ENCODE measurements around the gene IL31RA.
"Not testable (repeated sequence)": the region's sequence is repeated elsewhere in the genome, so short reads cannot be mapped to it uniquely, and the experiment has no call there.

IL31RA gene

DNA sequence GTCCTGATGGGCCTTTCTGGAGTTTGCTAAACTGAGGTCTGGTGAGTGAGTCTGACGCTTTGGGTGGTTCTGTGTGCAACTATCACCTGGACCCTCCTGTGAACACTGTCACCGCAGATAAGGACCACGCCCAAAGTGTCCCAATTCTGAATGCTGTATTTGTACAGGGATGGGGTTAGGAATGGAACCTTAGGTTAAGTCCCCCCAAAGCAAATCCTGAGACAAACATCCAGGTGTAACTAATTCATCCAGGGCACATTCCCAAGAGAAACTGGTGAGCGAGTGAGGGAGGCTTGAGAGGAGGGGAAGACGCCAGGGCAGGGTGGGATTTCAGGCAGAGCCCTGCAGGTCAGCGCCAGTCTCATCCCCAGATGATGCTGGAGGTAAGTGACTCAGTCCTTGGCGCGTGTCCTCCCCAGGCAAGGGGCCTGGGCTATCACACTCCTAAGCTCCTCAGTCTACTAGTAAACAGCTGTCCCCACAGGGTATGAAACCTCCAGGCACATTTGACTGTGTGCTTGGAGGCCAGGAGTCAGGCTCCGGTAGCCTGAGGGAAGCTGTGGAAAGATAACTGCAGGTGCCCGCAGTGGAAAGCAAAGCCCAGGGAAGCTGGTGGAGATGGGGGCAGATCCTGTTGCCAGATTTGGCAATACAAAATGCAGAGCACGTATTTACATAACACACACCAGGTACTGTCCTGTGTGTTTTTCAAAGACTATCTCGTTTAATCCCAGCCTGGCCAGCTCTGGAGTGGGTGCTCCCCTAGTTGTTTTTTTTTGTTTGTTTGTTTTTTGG lies 76.9 kb downstream of the IL31RA start:
- no peak for DNase-seq

DNA sequence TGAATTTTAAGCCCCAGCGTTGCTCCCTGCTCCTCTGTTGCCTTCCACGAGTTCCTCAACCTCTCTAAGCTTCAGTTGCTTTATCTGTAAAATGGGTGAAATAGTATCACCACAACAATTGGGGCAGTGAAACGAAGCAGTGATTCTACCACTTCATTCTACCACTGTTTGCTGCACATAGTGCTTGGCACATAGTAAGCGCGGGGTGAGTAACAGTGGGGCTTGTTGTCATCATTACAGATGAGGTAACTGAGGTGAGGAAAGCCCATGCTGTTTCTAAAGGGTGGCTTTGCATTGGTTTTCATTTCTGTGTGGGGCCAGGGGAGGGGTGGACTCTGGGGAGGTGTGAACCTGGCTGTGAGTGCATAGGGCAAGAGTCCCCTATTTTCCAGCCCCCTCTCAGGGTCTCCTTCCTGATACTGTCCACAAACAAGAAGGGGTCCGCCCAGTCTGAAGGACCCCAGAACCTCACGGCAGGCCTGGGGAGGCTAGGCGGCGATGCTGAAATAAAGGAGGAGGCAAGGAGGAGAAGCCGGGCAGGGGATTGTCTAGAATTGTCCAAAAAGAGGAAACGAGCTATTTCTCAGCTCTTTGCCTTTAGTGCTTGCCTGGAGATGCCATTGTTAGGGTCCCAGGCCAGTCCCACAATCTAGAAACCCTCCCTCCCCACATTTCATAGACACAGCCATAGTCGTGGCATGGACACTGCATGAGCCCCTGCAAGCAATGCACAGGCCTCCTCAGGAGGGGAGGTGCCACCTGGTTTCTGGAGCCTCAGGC lies 78.1 kb downstream of the IL31RA start:
- no peak for DNase-seq

GRCh38 chr5:55932700-55933099 lies 81.5 kb downstream of the IL31RA start:
- DNase-seq = no peak

- no peak for DNase-seq
Measured at GRCh38 chr5:55933377-55934114, 82.4 kb downstream of the IL31RA start.

- DNase-seq = no peak
Measured at GRCh38 chr5:55934115-55934613, 83.0 kb downstream of the IL31RA start.

DNA sequence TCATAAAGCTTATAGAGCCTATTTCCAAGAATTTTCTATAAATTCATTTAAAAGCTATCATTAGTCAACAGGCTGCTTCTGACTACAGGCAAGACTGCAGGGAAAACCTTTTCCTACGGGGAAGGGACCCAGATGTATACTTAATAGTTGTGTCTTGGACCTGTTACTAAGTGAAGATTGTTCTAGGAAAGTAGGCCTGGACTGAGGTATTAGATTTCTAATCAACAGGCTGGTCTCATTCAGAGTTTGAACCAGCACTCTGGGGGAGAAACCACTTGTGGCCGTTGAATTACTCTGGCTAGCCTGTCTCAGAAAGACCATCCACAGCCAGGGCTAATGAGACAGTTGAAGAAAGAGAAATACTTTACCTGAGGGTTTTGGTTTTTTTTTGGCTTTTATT lies 83.6 kb downstream of the IL31RA start:
- DNase-seq = no peak

DNA sequence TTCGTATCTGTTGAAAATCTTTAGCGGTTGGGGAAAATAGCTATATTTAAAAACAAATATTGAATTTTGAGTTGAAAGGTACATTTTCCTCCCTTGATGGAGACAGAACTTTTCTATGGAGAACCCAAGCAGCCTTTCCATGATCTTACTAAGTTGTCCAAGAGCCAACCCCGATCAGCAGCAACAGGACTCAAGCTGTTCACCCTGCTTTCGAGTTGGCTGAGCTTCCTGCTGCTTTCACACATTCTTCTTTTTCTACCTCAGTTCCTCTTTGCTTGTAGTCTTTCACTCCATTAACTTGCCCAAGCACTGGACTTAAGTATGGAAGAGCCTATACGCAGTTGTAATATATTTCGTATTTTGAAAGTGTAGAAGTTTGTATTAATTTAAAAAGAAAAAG lies 84.2 kb downstream of the IL31RA start:
- DNase-seq = no peak

DNA sequence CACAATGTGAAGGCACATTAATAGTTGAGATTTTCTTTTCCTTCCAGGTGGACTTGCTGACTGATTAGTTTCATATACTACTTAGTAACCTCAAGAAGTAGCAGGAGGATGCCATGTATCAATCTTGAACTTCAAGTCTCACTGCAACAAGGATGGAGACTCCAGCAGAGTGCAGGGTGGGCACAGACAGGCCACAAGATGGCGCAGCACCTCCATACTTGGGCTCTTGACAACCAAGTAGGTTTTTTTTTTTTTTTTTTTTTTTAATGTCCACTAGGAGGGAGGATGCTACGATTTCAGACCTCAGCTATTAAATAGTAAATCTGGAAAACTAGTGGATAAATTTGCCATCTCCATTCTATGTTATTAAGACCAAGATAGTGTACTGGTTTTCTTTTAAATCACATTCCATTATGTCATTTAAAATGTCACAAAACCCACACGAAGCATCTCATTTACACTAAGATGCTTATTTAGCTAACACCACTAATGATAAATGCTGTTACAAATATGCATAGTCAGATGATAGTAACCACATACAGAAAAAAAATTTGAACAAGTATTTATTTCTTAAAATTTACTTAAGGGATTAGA lies 85.0 kb downstream of the IL31RA start:
- DNase-seq = peak; percentile 76

DNA sequence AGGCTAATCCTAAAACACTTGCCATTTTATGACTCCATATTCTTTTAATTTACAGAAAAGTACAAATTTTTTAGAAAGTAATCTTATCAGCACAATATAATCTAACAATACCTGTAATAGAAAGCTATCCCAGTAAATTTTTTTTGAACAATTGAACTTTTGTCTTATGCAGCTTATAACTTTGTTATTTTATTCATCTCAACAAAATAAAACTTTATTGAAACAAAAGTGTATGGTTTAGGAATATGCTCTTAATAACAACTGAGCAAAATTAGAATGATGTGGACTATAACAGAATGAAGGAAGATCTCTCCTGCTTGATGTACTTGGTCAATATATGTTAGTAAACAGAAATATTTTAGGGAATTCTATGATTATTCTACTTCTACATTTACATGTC lies 86.4 kb downstream of the IL31RA start:
- DNase-seq = not testable (repeated sequence)

- not testable (repeated sequence) for DNase-seq
Measured at GRCh38 chr5:55941154-55941553, 90.0 kb downstream of the IL31RA start.

DNA sequence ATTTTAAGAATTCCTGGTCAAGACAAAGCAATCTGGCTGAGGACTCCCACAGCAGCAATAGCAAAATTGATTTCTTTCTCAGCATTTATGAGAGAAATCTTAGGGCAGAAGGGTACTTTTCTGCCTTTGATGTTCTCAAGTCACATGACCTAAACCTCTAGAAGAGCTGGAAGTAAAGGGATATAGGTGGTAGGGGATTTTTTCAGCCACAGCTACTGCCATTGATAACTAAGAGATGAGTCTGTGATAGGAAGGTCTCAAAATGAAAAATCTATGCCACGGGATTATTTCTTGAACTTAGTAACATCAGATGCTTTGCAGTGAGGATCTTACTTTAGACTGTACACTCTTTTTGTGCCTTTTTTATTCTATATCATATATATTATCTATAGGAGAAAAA lies 108.1 kb downstream of the IL31RA start:
- no peak for DNase-seq

GRCh38 chr5:55960779-55961178 lies 109.6 kb downstream of the IL31RA start:
- no peak for DNase-seq

DNA sequence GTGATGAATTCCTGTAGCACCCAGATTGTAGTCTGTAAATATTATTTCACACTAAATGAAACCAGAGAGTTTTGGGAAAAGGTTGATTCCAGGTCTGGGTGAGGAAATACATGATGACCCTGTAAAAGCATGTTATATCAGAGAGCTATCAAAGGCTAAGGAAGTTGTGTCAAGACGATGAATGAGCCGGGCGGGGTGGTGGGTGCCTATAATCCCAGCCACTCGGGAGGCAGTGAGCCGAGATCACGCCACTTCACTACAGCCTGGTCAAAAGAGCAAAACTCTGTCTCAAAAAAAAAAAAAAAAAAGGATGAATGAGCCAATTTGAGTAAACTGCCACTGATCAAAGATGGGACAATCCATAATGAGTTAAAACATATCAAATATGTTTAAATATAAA lies 114.4 kb downstream of the IL31RA start:
- no peak for DNase-seq

GRCh38 chr5:55966284-55966683 lies 115.1 kb downstream of the IL31RA start:
- no peak for DNase-seq

GRCh38 chr5:55969956-55970355 lies 118.8 kb downstream of the IL31RA start:
- DNase-seq = no peak
